ENCODE data around the gene ARF4.

GRCh38 chr3:57604971-57605370 lies 7.8 kb upstream of the ARF4 start:
- TF ChIP-seq CTCF (IDR thresholded peaks at IDR 0.05; ENCODE audit: low read depth, low read length, poor library complexity, severe bottlenecking) (no peak), EZH2phosphoT487 (IDR thresholded peaks at IDR 0.05; ENCODE audit: borderline replicate concordance, low read length) (no peak)
